Dedifferentiated amniotic fluid mesenchymal stem cell (primary cell): Measurements from ENCODE around the gene MOCOS.
"Not testable (repeated sequence)": the region's sequence is repeated elsewhere in the genome, so short reads cannot be mapped to it uniquely, and the experiment has no call there.

Experiments used
- DNase-seq: peaks from one replicate; pipeline ENCODE4 v3.0.0-alpha.2; 2016; ENCODE audit errors: extremely low spot score

The MOCOS gene, protein sequence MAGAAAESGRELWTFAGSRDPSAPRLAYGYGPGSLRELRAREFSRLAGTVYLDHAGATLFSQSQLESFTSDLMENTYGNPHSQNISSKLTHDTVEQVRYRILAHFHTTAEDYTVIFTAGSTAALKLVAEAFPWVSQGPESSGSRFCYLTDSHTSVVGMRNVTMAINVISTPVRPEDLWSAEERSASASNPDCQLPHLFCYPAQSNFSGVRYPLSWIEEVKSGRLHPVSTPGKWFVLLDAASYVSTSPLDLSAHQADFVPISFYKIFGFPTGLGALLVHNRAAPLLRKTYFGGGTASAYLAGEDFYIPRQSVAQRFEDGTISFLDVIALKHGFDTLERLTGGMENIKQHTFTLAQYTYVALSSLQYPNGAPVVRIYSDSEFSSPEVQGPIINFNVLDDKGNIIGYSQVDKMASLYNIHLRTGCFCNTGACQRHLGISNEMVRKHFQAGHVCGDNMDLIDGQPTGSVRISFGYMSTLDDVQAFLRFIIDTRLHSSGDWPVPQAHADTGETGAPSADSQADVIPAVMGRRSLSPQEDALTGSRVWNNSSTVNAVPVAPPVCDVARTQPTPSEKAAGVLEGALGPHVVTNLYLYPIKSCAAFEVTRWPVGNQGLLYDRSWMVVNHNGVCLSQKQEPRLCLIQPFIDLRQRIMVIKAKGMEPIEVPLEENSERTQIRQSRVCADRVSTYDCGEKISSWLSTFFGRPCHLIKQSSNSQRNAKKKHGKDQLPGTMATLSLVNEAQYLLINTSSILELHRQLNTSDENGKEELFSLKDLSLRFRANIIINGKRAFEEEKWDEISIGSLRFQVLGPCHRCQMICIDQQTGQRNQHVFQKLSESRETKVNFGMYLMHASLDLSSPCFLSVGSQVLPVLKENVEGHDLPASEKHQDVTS

DNA sequence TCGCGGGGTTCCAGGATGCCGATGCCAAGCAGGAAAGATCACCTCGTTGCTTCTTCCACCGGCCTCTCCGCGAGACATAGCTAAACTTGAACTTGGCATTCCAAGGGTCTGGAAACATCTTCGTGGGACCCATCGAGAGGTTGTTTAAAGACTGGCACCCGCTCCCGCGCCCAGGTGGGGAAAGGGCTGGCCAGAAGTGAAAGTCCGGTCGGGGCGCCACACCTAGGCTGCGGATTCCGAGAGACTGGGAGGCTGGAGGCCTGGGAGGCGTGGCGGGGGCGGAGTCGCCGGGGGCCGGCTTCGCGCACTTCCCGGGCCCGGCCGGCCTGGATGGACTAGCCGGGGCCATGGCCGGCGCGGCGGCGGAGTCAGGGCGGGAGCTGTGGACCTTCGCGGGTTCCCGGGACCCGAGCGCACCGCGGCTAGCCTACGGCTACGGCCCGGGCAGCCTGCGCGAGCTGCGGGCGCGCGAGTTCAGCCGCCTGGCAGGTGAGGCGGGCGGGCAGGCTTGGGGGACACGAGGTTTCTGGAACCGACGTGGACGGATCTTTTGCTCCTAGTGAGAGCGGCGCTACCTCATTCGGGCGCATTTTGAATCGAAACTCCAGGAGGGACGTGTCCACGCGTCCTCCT, at the start of gene MOCOS:
TSS of gene MOCOS (plus strand) at position 305 of the 633 bp plus-strand sequence. CDS start at position 348, 43 bp downstream.
- DNase-seq: peak; percentile 40

DNA sequence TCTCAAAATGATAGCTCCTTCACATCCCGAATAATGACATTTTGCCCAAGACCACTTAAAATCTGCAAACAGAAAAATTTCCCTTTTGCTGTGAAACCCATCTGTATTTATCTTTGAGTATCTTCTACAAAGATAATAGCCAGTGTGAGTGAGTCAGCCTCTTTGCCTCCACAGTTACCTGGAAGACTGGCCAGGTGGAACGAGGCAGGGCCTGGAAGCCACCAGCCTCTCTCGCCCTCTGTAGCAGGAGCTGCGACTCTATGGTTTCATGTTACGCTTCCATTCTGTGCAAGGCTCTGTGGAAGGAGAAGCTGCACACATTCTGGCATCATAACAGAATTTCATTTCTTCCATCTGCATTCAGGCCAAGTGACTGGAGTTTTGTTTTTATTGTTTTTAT, 48.1 kb upstream of the MOCOS start:
- no peak for DNase-seq

DNA sequence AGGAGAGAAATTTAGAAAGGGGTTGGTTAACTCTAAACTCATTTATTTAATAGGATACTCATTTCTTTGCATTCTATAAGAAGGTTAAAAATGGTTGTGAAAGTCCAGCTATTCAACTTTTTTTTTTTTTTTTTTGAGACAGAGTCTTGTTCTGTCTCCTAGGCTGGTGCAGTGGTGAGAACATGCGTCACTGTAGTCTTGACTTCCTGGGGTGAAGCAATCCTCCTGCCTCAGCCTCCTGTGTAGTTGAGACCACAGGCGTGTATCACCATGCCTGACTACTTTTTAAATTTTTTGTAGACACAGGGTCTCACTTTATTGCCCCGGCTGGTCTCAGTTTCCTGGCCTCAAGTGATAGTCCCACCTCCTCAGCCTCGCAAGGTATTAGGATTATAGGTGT, 45.7 kb upstream of the MOCOS start:
- DNase-seq: no peak

DNA sequence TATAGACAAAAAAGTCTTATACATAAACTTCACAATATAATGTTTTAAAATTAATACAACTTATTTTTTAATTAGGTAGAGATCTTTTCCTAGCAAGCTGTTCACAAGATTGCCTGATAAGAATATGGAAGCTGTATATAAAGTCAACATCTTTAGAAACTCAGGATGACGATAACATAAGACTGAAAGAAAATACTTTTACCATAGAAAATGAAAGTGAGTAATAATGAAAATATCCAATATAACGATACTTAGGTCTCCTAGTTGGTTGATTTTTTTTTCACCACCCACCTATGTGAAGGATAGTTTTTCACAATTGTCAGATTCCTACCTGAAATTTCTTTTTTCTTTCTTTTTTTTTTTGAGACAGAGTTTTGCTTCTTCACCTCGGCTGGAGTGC, 44.5 kb upstream of the MOCOS start:
- DNase-seq: no peak

DNA sequence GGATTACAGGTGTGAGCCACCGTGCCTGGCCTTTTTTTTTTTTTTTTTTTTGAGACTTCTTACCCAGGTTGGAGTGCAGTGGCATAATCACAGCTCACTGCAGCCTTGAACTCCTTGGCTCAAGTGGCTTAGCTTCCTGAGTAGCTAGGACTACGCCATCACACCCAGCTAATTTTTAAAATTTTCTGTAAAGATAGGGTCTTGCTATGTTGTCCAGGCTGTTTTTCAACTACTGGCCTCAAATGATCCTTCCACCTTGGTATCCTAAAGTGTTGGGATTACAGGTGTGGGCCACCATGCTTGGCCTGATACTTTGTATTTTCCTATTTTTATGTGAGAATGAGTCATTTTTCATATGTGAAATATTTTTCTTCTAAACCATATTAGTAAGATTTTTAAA, 43.9 kb upstream of the MOCOS start:
- DNase-seq: no peak

DNA sequence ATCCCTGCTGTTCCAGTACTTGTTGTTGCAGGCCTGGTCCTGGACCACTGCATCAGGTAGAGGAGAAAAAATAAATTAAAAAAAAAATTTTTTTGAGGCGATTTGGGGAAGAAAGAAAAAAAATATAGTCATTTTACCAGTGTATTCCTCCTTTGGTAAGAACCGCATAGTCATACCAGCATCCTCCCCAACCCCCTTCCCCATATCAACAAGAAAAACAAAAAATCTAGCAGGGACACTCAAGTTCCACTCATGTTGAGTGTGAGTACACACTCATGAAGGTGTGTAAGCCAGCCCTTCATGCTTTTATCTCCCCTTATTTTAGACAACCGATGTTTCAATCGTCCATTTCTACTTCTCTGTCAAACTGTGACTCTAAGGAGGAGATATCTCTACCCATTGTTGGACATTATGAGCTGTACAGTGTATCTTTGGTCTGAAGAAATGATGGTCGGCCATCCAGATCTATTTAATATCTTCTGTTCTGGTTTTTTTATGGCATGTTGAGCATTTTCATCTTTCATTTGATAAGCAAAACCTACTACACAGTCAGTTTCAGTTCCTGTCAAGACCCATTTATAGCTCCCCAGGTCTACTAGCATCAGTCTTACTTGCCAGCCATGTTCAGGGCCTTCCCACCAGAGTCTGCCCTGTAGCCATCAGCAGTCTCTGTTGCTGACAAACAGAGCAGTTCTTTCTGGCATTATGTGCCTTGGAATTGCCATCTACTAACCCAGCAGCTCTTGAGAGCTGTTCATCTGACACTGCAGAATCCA, 37.6 kb upstream of the MOCOS start:
- DNase-seq: no peak

DNA sequence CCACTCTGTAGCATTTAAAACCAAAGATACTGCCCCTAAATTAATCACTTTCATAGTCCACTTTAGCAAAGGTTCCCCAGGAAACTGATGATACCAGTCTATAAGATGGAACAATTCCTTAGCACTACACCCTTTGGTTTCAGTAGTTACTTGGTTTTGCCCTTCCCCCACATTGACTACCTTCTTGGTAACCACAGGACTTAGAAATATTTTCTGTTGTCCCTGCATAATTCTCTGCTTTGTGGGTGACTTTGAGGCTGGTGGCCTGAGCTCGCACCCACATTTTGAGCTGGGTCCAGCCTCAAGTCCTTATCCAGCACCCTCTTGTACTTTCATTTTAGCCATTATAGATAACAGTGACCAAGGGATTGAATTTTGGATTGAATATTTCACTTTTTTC, 34.5 kb upstream of the MOCOS start:
- DNase-seq: no peak

DNA sequence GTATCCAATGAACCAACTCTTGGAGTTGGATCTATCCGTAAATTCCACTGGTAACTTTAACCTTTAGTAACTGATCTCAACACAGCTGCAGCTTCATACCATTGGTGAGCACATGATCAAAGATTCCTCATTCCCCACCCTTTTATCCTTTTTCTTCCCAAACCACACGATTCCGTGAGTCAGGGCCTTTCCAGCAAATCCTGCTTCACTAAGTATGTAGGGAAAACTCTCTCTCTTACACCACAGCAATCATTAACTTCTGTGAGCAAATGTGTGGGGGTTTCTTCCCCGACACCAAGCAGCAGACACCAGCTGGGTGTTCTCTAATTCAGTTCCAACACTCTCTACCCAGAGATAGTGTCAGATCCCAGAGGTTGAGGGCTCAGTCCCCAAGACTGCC, 34.1 kb upstream of the MOCOS start:
- peak; percentile 71 for DNase-seq

DNA sequence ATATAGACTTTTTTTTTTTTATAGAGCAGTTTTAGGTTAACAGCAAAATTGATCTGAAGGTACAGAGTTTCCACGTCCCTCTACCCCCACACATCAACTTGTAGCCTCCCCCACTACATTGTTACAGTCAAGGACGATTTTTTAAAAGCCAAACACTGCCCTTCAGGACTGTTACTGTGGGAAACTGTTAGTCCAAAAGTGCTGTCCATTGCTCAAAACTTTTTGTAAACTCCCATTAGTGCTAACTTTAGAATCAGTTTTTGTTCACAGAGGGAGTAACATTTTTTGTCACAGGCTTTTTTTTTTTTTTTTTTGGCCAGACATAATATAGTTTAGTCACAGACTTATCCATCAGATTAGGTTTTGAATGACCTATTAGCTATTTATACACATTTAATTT, 33.5 kb upstream of the MOCOS start:
- DNase-seq: no peak

DNA sequence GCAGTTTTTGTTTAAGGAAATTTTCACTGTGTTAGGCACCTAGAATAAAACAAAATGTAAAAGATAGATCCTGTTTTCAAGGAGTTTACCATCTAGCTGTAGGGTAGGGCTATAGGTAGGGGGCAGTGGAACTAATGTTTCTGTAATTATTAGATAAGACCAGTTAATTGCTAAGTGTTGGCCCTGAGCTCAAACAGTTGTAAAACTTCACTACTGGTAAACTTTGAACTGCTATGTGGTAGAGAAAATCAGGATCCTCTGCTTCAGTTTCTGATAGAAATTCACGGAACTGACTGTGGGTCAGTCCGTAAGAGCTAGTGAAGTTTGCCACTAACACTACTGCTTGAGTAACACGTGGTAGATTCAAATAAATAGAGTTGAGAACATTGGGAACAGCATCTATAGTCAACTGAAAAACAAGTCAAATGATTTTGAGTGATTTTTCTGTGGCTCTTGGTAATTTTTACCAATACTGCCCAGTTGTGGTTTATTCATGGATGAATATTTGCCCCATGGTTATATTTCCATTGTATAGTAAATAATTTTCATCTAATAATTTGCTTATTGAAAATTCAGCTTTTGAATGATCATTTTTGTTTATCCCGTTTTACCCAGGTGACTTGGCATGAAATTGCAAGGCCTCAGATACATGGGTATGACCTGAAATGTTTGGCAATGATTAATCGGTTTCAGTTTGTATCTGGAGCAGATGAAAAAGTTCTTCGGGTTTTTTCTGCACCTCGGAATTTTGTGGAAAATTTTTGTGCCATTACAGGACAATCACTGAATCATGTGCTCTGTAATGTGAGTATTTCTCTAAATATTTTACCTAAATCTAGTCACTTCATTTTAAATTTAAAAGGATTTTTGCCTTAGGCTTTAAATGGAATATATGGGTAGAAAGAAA, 31.2 kb upstream of the MOCOS start:
- peak; percentile 17 for DNase-seq

DNA sequence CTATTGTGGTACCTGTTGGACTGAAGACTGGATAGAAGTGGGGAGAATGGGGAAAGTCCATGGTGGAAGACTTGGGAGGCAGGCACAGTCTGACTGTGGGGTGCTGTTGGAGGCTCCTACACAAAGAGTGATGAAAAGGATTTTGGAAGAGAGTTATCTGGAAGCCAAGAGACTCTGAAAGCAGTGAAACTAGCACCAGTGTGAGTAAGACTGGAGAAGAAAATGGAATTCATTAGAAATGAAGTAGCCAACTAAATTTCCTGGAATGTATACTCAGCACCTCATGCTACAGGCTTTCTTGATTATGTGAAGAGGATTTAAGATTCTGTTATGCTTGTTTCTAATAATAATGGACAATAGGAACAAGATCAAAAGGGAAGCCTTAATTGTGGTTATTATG, 29.9 kb upstream of the MOCOS start:
- no peak for DNase-seq

DNA sequence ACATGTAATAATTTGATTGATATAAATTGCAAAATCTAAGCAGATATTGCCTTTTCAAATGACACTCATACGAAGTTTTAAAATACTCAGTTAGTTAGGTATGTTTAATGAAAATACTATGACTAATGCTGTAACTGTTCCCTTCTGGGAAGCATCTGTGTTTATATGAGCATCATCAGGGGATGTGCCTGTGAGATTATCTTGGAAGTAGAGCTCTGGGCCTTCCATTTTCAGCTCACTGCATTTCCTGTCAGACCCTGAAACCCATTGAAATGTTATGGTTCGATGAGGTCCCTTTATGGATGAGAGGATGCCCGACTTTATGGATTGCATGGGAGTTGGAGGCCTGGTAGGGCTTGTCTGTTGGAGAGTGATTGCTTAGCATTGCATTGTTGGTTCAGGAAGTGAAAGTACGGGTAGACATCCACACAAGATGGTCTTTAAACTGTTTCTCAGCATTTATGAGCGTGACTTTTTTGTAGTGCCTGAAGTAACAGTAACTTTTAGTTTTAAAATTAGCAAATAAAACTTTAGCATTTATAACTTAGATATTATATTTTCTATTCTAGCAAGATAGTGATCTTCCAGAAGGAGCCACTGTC, 28.9 kb upstream of the MOCOS start:
- DNase-seq: peak; percentile 63

DNA sequence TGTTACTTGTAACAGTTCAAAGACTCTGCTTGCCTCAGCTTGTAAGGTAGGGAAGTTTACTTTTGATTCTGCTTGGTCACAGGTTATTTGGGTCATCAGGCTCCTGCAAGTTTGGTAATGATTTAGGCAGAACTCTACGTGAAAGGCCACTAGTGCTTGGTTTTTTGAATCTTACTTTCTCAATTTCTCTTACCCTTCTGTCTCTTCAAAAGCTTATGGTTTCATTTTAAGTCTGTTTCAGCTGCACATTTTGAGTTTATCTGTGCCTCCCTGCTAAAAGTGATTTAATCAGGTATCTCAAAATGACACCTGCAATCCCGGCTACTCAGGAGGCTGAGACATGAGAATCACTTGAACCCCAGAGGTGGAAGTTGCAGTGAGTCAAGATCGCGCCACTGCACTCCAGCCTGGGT, 26.3 kb upstream of the MOCOS start:
- no peak for DNase-seq

DNA sequence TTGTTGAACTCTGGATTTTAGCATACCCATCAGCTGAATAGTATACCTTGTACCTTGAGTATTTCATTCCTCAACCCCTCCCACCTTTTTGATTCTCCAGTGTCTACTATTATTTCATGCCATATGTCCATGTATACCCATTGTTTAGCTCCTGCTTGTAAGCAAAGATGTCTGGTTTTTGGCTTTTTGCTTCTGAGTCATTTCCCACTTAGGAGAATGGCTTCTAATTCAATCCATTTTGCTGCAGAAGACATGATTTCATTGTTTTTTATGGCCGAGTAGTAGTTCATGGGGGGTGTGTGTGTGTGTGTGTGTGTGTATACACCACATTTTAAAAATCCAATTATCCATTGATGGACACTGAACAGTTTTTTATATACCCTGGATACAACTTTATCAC, 24.3 kb upstream of the MOCOS start:
- DNase-seq: no peak

DNA sequence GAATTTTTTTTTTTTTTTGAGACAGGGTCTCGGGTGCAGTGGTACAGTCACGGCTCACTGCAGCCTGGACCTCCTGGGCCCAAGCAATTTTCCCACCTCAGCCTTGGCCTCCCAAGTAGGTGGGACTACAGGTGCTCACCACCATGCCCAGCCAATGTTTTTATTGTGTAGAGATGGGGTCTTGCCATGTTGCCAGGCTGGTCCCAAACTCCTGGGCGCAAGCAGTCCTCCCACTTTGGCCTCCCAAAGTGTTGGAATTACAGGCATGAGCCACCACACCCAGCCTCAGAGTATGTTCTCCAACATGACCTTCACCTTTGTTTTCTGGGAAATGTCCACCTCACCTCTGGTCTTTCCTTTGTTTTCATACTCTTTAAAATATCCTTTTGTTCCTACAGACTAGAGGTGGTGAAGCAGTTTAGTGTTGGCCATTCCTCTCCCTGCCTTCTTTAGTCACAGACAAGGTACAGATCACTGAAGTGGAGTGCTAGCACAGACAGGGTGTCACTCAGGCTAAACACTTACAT, 19.5 kb upstream of the MOCOS start:
- DNase-seq: no peak

DNA sequence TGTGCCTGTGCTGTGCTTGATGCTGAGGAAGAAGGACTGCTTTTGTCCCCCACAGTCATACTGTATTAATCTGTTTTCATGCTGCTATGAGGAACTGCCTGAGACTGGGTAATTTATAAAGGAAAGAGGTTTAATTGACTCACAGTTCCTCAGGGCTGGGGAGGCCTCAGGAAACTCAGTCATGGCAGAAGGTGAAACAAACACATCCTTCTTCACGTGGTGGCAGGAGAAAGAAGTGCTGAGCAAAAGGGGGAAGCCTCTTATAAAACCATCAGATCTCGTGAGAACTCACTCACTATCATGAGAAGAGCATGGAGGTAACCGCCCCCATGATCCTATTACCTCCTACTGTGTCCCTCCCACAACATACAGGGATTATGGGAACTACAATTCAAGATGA, 19.0 kb upstream of the MOCOS start:
- DNase-seq: not testable (repeated sequence)

DNA sequence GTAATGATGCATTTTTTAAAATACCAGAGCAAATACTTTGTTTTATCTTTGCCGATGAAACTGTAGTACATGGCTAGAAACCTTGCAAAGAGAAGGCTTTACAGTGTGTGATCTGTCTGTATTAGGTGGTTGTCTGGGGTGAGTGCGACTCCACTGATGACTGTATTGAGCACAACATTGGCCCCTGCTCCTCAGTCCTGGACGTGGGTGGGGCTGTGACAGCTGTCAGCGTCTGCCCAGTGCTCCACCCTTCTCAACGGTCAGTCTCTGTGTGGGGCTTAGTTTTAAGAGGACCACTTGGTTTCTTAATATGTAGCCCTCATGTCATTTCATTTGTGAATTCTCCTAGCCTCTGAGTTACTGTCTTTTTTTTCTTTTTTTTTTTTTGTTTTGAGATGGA, 17.4 kb upstream of the MOCOS start:
- DNase-seq: no peak

DNA sequence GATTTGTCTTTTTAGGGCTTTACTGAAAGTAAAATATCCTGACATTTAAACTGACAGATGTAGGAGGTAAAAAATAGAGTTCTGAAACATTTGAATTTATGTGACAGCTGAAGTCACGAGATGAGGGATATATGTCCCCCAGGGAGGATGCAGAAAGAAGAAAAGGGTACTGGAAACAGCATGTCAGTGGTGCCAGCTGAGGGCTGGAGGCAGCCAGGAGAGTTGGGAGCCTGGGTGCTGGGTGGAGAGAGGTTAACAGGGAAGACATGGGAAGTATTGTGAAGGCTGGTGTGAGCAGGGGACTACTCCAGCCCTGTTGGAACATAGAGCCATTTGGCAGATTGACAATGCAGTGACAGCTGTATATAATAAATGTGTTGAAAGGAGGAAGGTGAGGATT, 11.8 kb upstream of the MOCOS start:
- DNase-seq: no peak

DNA sequence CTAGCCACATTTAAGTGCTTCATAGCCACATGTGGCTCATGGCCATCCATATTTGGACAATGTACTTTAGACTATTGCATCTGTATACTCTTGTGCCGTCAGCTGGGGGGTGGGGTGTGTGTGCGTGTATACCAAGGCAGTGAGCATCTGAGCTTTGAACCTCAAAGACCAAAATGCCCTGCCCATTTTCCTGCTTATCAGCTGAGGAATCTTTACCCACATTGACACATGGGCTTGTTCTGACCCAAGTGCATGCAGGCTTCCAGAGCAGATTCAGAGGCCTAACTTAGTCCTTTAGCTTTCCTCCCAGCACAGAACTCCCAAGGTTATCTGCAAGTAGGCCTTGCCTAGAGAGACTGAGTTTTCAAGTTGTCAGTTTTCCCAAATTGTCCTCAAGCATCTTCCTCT, 11.1 kb upstream of the MOCOS start:
- DNase-seq: no peak

DNA sequence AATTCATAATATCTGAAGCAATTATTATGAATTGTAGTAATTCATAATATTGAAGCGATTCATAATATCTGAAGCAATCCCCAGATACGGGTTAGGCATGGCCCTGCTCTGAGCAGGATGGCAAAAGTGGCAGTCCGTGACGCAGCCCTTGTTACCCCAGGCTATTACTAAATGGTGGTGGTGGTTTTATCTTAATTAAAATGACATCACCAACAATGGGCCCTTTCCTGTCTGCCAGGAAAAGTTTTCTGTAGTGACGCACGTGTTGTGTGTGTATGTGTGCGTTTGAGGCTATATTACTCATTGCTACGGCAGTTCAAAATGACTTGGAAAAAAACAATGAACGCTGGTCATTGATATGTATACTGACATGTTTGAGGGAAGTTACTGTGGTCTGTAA, 10.6 kb upstream of the MOCOS start:
- no peak for DNase-seq
